Parathyroid adenoma (tissue), 2 donors: Measurements from ENCODE around the gene LEP.
A peak's percentile ranks its signal among the peaks of the same experiment; 100 is the strongest.

Experiments used
- H2AFZ ChIP-seq: fragments of 300-600 bp; sonication (generic); one replicate; pipeline ENCODE4 v1.7.0; 2017; ENCODE audit warnings: antibody characterized with exemption, mild to moderate bottlenecking
- H3K27ac ChIP-seq: fragments of 300-600 bp; sonication (generic); one replicate; pipeline ENCODE4 v1.7.0; 2017
- H3K27me3 ChIP-seq: fragments of 300-600 bp; sonication (generic); one replicate; pipeline ENCODE4 v1.7.0; 2017; ENCODE audit warnings: low read length; ENCODE audit not compliant: control insufficient read depth, insufficient read depth
- H3K36me3 ChIP-seq: fragments of 300-600 bp; sonication (generic); one replicate; pipeline ENCODE4 v1.7.0; 2017; ENCODE audit warnings: low read length; ENCODE audit not compliant: control insufficient read depth, insufficient read depth
- H3K4me1 ChIP-seq: fragments of 300-600 bp; sonication (generic); one replicate; pipeline ENCODE4 v1.7.0; 2017; ENCODE audit warnings: control low read depth
- H3K4me2 ChIP-seq: fragments of 300-600 bp; sonication (generic); one replicate; pipeline ENCODE4 v1.7.0; 2017; ENCODE audit warnings: low read length
- H3K4me3 ChIP-seq: fragments of 300-600 bp; sonication (generic); one replicate; pipeline ENCODE4 v1.7.0; 2017; ENCODE audit warnings: low read depth, low read length
- H3K79me2 ChIP-seq: fragments of 300-600 bp; sonication (generic); one replicate; pipeline ENCODE4 v1.7.0; 2017; ENCODE audit warnings: control low read depth
- H3K9ac ChIP-seq: fragments of 300-600 bp; sonication (generic); one replicate; pipeline ENCODE4 v1.7.0; 2017; ENCODE audit warnings: mild to moderate bottlenecking
- H3K9me3 ChIP-seq: fragments of 300-600 bp; sonication (generic); one replicate; pipeline ENCODE4 v1.7.0; 2017; ENCODE audit warnings: low read length; ENCODE audit not compliant: control insufficient read depth
- CTCF ChIP-seq: fragments of 300-600 bp; sonication (generic); IDR thresholded peaks from one replicate; pipeline ENCODE4 v1.7.0; 2017; ENCODE audit warnings: antibody characterized with exemption, mild to moderate bottlenecking
- donor health status: primary hyperparathyroidism.

Gene LEP

GRCh38 chr7:128197989-128198580 lies 43.0 kb upstream of the LEP start:
- H3K27me3 ChIP-seq = no peaks in the 10 kb centered on the region
- no peak overlapping the region for H3K4me3 ChIP-seq
- H3K27ac ChIP-seq = no peak overlapping the region
- no peaks in the 10 kb centered on the region for H3K79me2 ChIP-seq
- no peaks in the 10 kb centered on the region for H3K4me1 ChIP-seq
- H3K9ac ChIP-seq = no peak overlapping the region
- H3K9me3 ChIP-seq = no peaks in the 10 kb centered on the region
- H2AFZ ChIP-seq = no peak overlapping the region
- H3K36me3 ChIP-seq = no peaks in the 10 kb centered on the region
- no peak overlapping the region for H3K4me2 ChIP-seq
- no peak for TF ChIP-seq CTCF

GRCh38 chr7:128200376-128200775 lies 40.7 kb upstream of the LEP start:
- Histone ChIP-seq H3K9ac (no peak overlapping the region), H2AFZ (no peak overlapping the region), H3K27me3 (no peaks in the 10 kb centered on the region), H3K36me3 (no peaks in the 10 kb centered on the region), H3K27ac (no peak overlapping the region), H3K9me3 (no peaks in the 10 kb centered on the region), H3K4me1 (no peaks in the 10 kb centered on the region), H3K4me3 (no peak overlapping the region), H3K4me2 (no peak overlapping the region), H3K79me2 (no peaks in the 10 kb centered on the region)
- TF ChIP-seq CTCF = no peak

GRCh38 chr7:128201067-128201689 lies 39.9 kb upstream of the LEP start:
- Histone ChIP-seq H3K27me3 (no peaks in the 10 kb centered on the region), H3K9ac (no peak overlapping the region)

GRCh38 chr7:128201690-128202085 lies 39.4 kb upstream of the LEP start:
- Histone ChIP-seq H3K27ac (no peak overlapping the region), H3K9ac (no peak overlapping the region), H2AFZ (peak overlapping the region; percentile 10), H3K4me3 (no peak overlapping the region), H3K27me3 (no peaks in the 10 kb centered on the region), H3K4me2 (no peak overlapping the region), H3K4me1 (no peaks in the 10 kb centered on the region), H3K36me3 (no peaks in the 10 kb centered on the region), H3K79me2 (no peaks in the 10 kb centered on the region), H3K9me3 (no peaks in the 10 kb centered on the region)
- TF ChIP-seq CTCF = no peak

More at GRCh38 chr7:128201067-128201689, 39.9 kb upstream of the LEP start:
- Histone ChIP-seq H3K36me3 (no peaks in the 10 kb centered on the region), H3K79me2 (no peaks in the 10 kb centered on the region), H3K4me1 (no peaks in the 10 kb centered on the region), H3K4me2 (no peak overlapping the region), H3K4me3 (no peak overlapping the region), H3K9me3 (no peaks in the 10 kb centered on the region), H2AFZ (peak overlapping the region; percentile 10), H3K27ac (no peak overlapping the region)
- TF ChIP-seq CTCF = no peak
